Activated naive CD4-positive, alpha-beta T cell (primary cell): ENCODE results near the gene DYRK1A.

ENCODE experiments used
- DNase-seq, 4 experiments: peaks; one replicate each; lab custom pipeline; 2025; lab: John Stamatoyannopoulos, UW

Gene DYRK1A

GRCh38 chr21:37450445-37450941 is 83.9 kb downstream of the DYRK1A start:
- DNase-seq, result no peak

GRCh38 chr21:37451446-37451845 is 84.9 kb downstream of the DYRK1A start:
- no peak for DNase-seq

GRCh38 chr21:37452227-37452626 is 85.7 kb downstream of the DYRK1A start:
- DNase-seq, result no peak

GRCh38 chr21:37453350-37453749 is 86.8 kb downstream of the DYRK1A start:
- no peak for DNase-seq

GRCh38 chr21:37454869-37455503 is 88.4 kb downstream of the DYRK1A start:
- no peak for DNase-seq

- DNase-seq, result no peak
Observed at GRCh38 chr21:37455504-37455911, 88.9 kb downstream of the DYRK1A start.

- DNase-seq, result no peak
Observed at GRCh38 chr21:37458669-37459276, 92.2 kb downstream of the DYRK1A start.

- no peak for DNase-seq
Observed at GRCh38 chr21:37459575-37459974, 93.0 kb downstream of the DYRK1A start.

GRCh38 chr21:37460196-37460595 is 93.6 kb downstream of the DYRK1A start:
- DNase-seq, result no peak

GRCh38 chr21:37461479-37461878 is 94.9 kb downstream of the DYRK1A start:
- DNase-seq, result no peak

- DNase-seq, result no peak
Observed at GRCh38 chr21:37462087-37462861, 95.7 kb downstream of the DYRK1A start.

- DNase-seq, result no peak
Observed at GRCh38 chr21:37463083-37463801, 96.7 kb downstream of the DYRK1A start.

- DNase-seq, result no peak
Observed at GRCh38 chr21:37467082-37467481, 100.5 kb downstream of the DYRK1A start.

- DNase-seq, result no peak
Observed at GRCh38 chr21:37468909-37469308, 102.3 kb downstream of the DYRK1A start.

GRCh38 chr21:37469441-37469840 is 102.9 kb downstream of the DYRK1A start:
- no peak for DNase-seq

GRCh38 chr21:37472581-37472980 is 106.0 kb downstream of the DYRK1A start:
- DNase-seq, result no peak

GRCh38 chr21:37473491-37473890 is 106.9 kb downstream of the DYRK1A start:
- no peak for DNase-seq

GRCh38 chr21:37474342-37474741 is 107.8 kb downstream of the DYRK1A start:
- DNase-seq, result no peak

GRCh38 chr21:37475186-37475868 is 108.8 kb downstream of the DYRK1A start:
- DNase-seq, result no peak

- DNase-seq, result no peak
Observed at GRCh38 chr21:37478794-37479193, 112.2 kb downstream of the DYRK1A start.

GRCh38 chr21:37483776-37484175 is 117.2 kb downstream of the DYRK1A start:
- DNase-seq, result no peak
